GM12865 (cell line): ENCODE data around the gene SP4.

Experiments
- DNase-seq: peaks from one replicate; pipeline ENCODE4 v3.0.0; 2010; ENCODE audit warnings: low read depth
- H3K4me3 ChIP-seq: 2 replicates; pipeline ENCODE4 v1.5.1; 2011; ENCODE audit warnings: mild to moderate bottlenecking, low read depth, low read length, control low read depth
- TF ChIP-seq, protein P1 (sequence below): IDR thresholded peaks from 2 replicates; pipeline ENCODE4 v1.5.1; 2011; ENCODE audit warnings: low read length, control low read depth, low read depth, inconsistent platforms; ENCODE audit not compliant: insufficient read depth; ENCODE audit errors: missing control alignments

The SP4 gene

DNA sequence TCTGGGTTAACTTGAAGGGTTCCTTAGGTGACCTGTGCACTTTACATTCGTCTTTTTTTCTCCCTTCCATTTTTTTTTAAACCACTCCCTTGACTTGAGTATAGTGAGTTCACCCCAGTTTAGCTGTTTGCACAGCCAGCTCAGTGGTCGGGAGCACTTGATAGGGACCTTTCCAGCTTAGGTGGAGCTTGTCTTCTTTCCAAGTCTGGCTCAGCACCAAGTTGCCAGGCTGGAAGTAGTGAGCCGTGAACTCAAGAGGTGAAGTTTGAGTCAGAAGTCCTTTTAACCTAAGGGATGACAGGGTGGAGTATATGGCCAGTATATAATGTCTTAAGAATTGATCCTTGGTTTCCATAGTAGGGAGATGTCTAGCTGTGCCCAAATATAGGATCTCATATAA, 122.2 kb downstream of the SP4 start:
- no peak overlapping the region for H3K4me3 ChIP-seq
- TF ChIP-seq, protein P1, sequence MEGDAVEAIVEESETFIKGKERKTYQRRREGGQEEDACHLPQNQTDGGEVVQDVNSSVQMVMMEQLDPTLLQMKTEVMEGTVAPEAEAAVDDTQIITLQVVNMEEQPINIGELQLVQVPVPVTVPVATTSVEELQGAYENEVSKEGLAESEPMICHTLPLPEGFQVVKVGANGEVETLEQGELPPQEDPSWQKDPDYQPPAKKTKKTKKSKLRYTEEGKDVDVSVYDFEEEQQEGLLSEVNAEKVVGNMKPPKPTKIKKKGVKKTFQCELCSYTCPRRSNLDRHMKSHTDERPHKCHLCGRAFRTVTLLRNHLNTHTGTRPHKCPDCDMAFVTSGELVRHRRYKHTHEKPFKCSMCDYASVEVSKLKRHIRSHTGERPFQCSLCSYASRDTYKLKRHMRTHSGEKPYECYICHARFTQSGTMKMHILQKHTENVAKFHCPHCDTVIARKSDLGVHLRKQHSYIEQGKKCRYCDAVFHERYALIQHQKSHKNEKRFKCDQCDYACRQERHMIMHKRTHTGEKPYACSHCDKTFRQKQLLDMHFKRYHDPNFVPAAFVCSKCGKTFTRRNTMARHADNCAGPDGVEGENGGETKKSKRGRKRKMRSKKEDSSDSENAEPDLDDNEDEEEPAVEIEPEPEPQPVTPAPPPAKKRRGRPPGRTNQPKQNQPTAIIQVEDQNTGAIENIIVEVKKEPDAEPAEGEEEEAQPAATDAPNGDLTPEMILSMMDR, result no peak
- no peak for DNase-seq

DNA sequence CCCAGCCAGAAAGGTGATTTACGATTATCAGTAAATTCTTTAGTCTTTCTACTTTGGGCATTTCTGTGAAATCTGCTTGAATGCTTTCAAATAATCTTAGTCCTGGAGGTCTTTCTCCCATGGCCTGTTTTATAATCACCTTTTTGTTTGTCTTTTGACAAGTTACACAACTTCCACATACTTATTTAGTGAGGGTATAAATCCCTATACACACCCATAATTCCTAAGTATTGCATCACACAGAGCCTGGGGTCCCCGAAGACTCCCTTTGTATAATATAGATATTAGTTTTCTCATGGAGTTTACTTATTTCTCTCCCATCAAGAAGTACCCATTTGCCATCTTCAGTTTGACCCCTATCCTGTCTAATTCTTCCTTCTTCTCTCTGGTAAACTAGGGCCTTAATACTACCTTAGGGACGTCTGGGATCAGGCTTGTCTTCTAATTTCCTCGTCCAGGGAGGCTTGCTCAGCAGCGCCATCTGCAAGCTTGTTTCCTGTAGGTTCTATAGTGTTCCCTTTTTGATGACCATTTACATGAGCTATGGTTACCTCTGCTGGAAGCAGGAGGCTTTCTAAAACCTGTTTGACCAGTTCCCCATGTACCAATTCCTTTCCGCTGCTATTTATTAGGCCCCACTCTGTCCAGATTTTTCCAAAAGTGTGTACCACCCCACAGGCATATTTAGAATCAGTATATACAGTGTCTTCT, 123.1 kb downstream of the SP4 start:
- no peak for DNase-seq

DNA sequence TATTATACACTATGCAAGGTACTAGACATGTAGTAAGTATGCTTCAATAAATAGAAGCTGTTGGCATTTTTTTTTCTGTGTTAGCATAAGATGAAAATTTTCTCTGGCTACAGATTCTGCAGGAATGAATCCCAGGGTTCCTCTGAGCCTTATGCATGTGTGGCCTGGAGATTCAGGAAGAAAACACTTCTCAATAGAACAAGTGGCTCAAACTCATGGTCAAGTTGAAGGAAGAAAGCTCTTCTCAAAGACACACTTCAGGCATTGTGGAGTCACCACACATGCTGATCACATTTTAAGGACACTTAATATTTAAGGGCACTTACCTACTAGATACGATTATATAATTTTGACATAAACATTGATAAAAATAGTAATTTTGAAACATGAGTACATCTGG, 134.5 kb downstream of the SP4 start:
- TF ChIP-seq, protein P1, result no peak
- no peak overlapping the region for H3K4me3 ChIP-seq
- no peak for DNase-seq

More for the DNA sequence above, 123.1 kb downstream of the SP4 start:
- TF ChIP-seq, protein P1, result no peak
- no peak overlapping the region for H3K4me3 ChIP-seq
